Stomach (tissue), 4 donors: ENCODE results near the gene PCDHA9.

Source experiments
- POLR2A ChIP-seq, 4 donors: fragments of 450-650 bp; IDR thresholded peaks; one replicate each; pipeline ENCODE4 v1.6.1; 2016; ENCODE audit warnings: antibody characterized with exemption in 4 of 4, control low read depth in 2 of 4, mild to moderate bottlenecking in 1 of 4, moderate library complexity in 1 of 4
- POLR2AphosphoS5 ChIP-seq, 3 donors: sonication (generic); formaldehyde crosslinking; IDR thresholded peaks; one replicate each; pipeline ENCODE4 v1.6.1; 2016; ENCODE audit warnings: antibody characterized with exemption in 3 of 3
- TF ChIP-seq, protein P1 (sequence below), 7 experiments: fragments of 450-650 bp in 4 of 7; fragments of 200-600 bp in 3 of 7; sonication (generic) in 3 of 7; IDR thresholded peaks; one replicate each; pipeline ENCODE4 v1.5.1; 2016 to 2019; ENCODE audit warnings: antibody characterized with exemption in 7 of 7, control low read depth in 2 of 7, mild to moderate bottlenecking in 1 of 7

DNA sequence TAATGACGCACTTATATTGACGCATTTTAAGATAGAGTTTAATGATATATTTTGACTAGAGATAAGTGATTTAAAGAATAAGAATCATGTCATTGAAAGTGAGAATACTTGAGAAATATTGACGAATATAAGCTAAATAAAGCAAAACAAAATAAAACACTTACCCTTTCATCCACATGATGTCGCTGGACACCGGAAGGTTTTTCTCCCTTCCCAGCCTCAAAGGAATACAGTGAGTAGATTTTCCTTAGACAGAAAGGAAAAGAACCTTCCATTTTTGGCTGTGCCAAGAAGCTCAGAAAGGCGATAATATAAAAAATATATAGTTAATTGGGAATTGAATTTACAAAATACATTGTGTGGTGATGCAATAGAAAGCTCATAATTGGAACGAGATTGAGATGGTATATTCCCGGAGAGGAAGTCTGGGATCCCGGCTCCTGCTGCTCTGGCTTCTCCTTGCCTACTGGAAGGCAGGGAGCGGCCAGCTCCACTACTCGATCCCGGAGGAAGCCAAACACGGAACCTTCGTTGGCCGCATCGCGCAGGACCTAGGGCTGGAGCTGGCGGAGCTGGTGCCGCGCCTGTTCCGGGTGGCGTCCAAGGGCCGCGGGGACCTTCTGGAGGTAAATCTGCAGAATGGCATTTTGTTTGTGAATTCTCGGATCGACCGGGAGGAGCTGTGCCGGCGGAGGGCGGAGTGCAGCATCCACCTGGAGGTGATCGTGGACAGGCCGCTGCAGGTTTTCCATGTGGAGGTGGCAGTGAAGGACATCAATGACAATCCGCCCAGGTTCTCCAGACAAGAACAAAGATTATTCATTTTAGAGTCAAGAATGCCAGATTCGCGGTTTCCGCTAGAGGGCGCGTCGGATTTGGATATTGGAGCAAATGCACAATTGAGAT lies 26.6 kb upstream of the PCDHA9 start, which contains the start of gene PCDHA5:
- TF ChIP-seq, protein P1, sequence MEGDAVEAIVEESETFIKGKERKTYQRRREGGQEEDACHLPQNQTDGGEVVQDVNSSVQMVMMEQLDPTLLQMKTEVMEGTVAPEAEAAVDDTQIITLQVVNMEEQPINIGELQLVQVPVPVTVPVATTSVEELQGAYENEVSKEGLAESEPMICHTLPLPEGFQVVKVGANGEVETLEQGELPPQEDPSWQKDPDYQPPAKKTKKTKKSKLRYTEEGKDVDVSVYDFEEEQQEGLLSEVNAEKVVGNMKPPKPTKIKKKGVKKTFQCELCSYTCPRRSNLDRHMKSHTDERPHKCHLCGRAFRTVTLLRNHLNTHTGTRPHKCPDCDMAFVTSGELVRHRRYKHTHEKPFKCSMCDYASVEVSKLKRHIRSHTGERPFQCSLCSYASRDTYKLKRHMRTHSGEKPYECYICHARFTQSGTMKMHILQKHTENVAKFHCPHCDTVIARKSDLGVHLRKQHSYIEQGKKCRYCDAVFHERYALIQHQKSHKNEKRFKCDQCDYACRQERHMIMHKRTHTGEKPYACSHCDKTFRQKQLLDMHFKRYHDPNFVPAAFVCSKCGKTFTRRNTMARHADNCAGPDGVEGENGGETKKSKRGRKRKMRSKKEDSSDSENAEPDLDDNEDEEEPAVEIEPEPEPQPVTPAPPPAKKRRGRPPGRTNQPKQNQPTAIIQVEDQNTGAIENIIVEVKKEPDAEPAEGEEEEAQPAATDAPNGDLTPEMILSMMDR (IDR thresholded peaks at IDR 0.05): peak in 2 of 7 experiments; percentile 8 to 18
- no peak for TF ChIP-seq POLR2A (IDR thresholded peaks at IDR 0.05)
- no peak for TF ChIP-seq POLR2AphosphoS5 (IDR thresholded peaks at IDR 0.05)
